MM.1S (cell line): ENCODE measurements around the gene ZC2HC1C.

Experiments used
- EZH2 ChIP-seq: fragments of 300-600 bp; sonication (generic); optimal IDR thresholded peaks from 2 replicates; pipeline ENCODE3; 2017; ENCODE audit warnings: low read depth, mild to moderate bottlenecking, antibody characterized with exemption, low read length, mixed read lengths
- EZH2phosphoT487 ChIP-seq: fragments of 300-600 bp; sonication (generic); IDR thresholded peaks from 2 replicates; pipeline ENCODE4 v1.6.1; 2018; ENCODE audit warnings: antibody characterized with exemption, low read length
- TF ChIP-seq, protein P1 (sequence below): fragments of 300-600 bp; sonication (generic); IDR thresholded peaks from 2 replicates; pipeline ENCODE4 v1.5.1; 2016; ENCODE audit warnings: antibody characterized with exemption, low read length, mixed read lengths

DNA sequence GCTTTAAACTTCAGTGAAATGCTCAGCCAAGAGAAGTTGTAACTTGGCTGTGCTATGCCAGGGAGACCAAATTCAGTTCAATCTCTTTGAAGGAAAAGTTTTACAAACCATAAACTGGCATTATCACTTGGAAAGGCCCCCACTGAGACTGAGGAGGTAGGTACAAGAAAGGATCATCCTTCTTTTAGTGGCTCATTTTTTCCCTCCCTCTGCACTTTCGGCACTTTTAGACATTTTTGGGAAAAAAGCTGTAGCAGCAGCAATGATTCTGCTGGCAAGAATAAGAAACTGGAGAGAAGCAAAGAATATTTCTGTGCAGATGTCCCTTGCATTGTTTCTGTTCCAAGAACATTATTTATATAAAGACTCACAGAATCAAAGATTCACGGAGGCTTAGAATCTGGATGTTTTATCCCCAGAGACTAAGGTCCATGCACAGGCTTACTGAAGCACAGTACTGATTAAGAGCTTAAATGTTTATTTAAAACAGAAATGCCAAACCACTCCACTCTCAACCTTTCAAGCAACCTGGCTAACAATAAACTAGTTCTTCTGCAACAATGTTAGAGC lies 12.3 kb downstream of the ZC2HC1C start:
- TF ChIP-seq, protein P1, sequence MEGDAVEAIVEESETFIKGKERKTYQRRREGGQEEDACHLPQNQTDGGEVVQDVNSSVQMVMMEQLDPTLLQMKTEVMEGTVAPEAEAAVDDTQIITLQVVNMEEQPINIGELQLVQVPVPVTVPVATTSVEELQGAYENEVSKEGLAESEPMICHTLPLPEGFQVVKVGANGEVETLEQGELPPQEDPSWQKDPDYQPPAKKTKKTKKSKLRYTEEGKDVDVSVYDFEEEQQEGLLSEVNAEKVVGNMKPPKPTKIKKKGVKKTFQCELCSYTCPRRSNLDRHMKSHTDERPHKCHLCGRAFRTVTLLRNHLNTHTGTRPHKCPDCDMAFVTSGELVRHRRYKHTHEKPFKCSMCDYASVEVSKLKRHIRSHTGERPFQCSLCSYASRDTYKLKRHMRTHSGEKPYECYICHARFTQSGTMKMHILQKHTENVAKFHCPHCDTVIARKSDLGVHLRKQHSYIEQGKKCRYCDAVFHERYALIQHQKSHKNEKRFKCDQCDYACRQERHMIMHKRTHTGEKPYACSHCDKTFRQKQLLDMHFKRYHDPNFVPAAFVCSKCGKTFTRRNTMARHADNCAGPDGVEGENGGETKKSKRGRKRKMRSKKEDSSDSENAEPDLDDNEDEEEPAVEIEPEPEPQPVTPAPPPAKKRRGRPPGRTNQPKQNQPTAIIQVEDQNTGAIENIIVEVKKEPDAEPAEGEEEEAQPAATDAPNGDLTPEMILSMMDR: no peak
- TF ChIP-seq EZH2 (no peak), EZH2phosphoT487 (no peak)
